Stimulated activated CD4-positive, alpha-beta T cell treated with anti-CD3 and anti-CD28 coated beads, TNF-alpha, amount 100 ng/mL, for 4 hours (primary cell): ENCODE measurements around the gene ZNF571.

ENCODE experiments used
- DNase-seq, 3 experiments: peaks; one replicate each; pipeline ENCODE4 v3.0.0-alpha.2; 2020; ENCODE audit warnings: low read depth in 3 of 3

ZNF571 gene

GRCh38 chr19:37594304-37594981 lies at the start of gene ZNF571, which contains the start of gene ZNF540:
Gene ZNF571, minus strand, starts transcription at chr19:37594792. Its CDS starts 8,116 bp downstream, at chr19:37586676.
Gene ZNF540, plus strand, starts transcription at chr19:37594876. Its CDS starts 3,572 bp downstream, at chr19:37598448.
- peak; percentile 84 to 87 (median 84) for DNase-seq

- no peak for DNase-seq
Observed at GRCh38 chr19:37635076-37636056, 40.8 kb upstream of the ZNF571 start.

- peak in 2 of 3 experiments; percentile 30 to 31 for DNase-seq
Observed at GRCh38 chr19:37594982-37595382, 390 bp upstream of the ZNF571 start.

- DNase-seq, result no peak
Observed at GRCh38 chr19:37593996-37594303, 642 bp downstream of the ZNF571 start.

- DNase-seq, result no peak
Observed at GRCh38 chr19:37583340-37583739, 11.3 kb downstream of the ZNF571 start.

GRCh38 chr19:37572203-37572602 lies 22.4 kb downstream of the ZNF571 start:
- DNase-seq, result no peak

- DNase-seq, result no peak
Observed at GRCh38 chr19:37565370-37565669, 29.3 kb downstream of the ZNF571 start.

- no peak for DNase-seq
Observed at GRCh38 chr19:37564624-37565369, 29.8 kb downstream of the ZNF571 start.

GRCh38 chr19:37563518-37563917 lies 31.1 kb downstream of the ZNF571 start:
- no peak for DNase-seq

- DNase-seq, result peak in 2 of 3 experiments; percentile 3 to 8
Observed at GRCh38 chr19:37551129-37551993, 43.2 kb downstream of the ZNF571 start.

GRCh38 chr19:37537391-37537947 lies 57.1 kb downstream of the ZNF571 start:
- no peak for DNase-seq

GRCh38 chr19:37519890-37520289 lies 74.7 kb downstream of the ZNF571 start:
- no peak for DNase-seq
